COLO668 (cell line): Measurements from ENCODE around the gene MAMSTR.
"Not testable (repeated sequence)": the region's sequence is repeated elsewhere in the genome, so short reads cannot be mapped to it uniquely, and the experiment has no call there.

Source experiments
- DNase-seq: peaks from one replicate; lab custom pipeline; 2025; ENCODE audit not compliant: unreplicated experiment; lab: John Stamatoyannopoulos, UW

Gene MAMSTR

GRCh38 chr19:48719263-48720171 is at the start of gene MAMSTR:
Gene MAMSTR (minus strand): TSS chr19:48719725. CDS start chr19:48719031, 694 bp downstream.
- no peak for DNase-seq

GRCh38 chr19:48768994-48769713 is 49.6 kb upstream of the MAMSTR start:
- no peak for DNase-seq

GRCh38 chr19:48768171-48768753 is 48.7 kb upstream of the MAMSTR start:
- DNase-seq = not testable (repeated sequence)

- not testable (repeated sequence) for DNase-seq
These were observed 46.3 kb upstream of the MAMSTR start for GRCh38 chr19:48765816-48766215.

GRCh38 chr19:48760504-48761205 is 41.1 kb upstream of the MAMSTR start:
- DNase-seq = no peak

GRCh38 chr19:48757741-48758144 is 38.2 kb upstream of the MAMSTR start:
- no peak for DNase-seq

- DNase-seq = no peak
These were observed 37.7 kb upstream of the MAMSTR start for GRCh38 chr19:48757089-48757675.

- no peak for DNase-seq
These were observed 37.2 kb upstream of the MAMSTR start for GRCh38 chr19:48756686-48757085.

- no peak for DNase-seq
These were observed 36.7 kb upstream of the MAMSTR start for GRCh38 chr19:48756212-48756611.

- no peak for DNase-seq
These were observed 36.3 kb upstream of the MAMSTR start for GRCh38 chr19:48755787-48756186.

- peak; percentile 52 for DNase-seq
These were observed 35.6 kb upstream of the MAMSTR start, which contains the start of gene FGF21 for GRCh38 chr19:48755084-48755641. Gene FGF21 (plus strand): TSS chr19:48755524. CDS start chr19:48756237, 713 bp downstream.

- peak; percentile 98 for DNase-seq
These were observed 33.2 kb upstream of the MAMSTR start, which contains the start of gene FUT1 for GRCh38 chr19:48752496-48753365. Gene FUT1 (minus strand): TSS chr19:48752641. CDS start chr19:48751281, 1,360 bp downstream.

- peak; percentile 20 for DNase-seq
These were observed 32.4 kb upstream of the MAMSTR start for GRCh38 chr19:48751845-48752495.

- DNase-seq = no peak
These were observed 31.4 kb upstream of the MAMSTR start for GRCh38 chr19:48750771-48751504.

GRCh38 chr19:48750351-48750750 is 30.8 kb upstream of the MAMSTR start:
- DNase-seq = no peak

GRCh38 chr19:48749571-48750198 is 30.2 kb upstream of the MAMSTR start:
- DNase-seq = no peak

GRCh38 chr19:48746738-48747575 is 27.4 kb upstream of the MAMSTR start, which contains the start of gene IZUMO1:
Gene IZUMO1 (minus strand): TSS chr19:48746909. CDS start chr19:48745859, 1,050 bp downstream.
- no peak for DNase-seq
